HG03025 (cell line): ENCODE data around the gene WNT7B.
A peak's percentile ranks its signal among the peaks of the same experiment; 100 is the strongest.

Source experiments
- ATAC-seq: cut with Tn5 transposase; IDR thresholded peaks from one replicate; pipeline ENCODE4 v1.9.1; 2021; ENCODE audit warnings: mild to moderate bottlenecking, moderate library complexity; ENCODE audit not compliant: unreplicated experiment, low FRiP score

WNT7B gene

DNA sequence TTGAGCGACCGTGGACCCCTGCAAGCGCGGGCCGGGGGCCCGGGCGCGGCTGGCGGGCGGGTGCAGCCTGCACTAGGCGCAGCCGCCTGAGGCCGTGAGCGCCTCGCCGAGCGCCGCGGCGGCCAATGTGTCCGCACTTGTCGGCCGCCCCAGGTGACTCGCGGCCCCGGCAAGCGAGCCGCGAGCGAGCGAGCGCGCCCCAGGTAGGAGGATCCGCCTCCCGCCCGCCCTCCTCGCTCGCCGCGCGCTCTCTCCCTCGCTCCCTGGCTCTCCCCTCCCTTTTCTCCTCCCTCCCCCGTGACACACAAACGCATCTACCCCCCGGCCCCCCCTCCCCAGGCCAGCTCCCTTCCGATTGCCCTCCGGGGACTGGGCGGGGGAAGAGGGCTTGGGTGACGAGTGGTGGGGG, at the start of gene WNT7B:
Gene WNT7B, minus strand, starts transcription at position 160 of the 409 bp plus-strand sequence. CDS start 408 bp downstream, outside the sequence.
- no peak for ATAC-seq

DNA sequence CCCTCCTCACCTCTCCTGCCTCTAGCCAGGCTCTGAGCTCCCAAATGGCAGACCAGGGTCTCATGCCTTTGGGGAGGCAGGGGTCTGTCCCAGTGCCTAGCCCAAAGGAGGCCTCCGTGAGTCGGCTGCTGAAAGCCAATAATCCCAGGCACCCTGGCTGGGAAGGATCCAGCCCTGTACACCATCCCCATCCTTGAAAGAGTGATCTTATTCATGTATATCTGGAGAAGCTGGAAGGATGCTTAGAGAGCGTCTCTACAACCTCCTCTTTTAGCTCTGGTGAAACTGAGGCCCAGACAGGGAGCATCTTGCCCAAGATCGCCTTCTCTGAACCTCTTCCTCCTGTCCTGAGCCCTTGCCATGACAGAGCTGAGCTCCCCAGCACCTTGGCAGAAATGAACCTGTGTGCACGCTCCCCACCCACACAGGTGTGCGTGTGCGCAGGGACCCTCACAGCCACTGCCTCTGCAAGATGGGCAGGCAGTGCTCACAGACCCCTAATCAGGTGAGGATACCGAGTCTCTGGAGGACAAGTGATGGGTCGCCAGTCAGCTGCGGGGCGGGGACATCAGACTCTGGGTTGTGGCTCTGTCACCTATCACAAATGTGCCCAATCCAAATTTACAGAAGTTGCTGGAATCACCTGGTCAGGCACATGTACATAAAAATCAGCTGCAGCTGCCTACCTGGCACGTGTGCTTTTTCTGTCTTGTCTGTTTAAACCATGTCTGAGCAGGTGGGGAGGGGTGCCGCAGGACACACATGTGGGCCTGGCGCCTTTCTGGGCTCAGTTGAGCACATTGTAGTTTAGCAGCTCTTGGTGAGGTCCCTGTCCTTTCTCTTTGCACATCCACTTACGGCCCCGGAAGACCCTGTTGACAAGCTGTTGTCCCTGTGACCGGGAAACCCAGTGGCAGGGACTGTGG, 49.3 kb upstream of the WNT7B start:
- no peak for ATAC-seq

DNA sequence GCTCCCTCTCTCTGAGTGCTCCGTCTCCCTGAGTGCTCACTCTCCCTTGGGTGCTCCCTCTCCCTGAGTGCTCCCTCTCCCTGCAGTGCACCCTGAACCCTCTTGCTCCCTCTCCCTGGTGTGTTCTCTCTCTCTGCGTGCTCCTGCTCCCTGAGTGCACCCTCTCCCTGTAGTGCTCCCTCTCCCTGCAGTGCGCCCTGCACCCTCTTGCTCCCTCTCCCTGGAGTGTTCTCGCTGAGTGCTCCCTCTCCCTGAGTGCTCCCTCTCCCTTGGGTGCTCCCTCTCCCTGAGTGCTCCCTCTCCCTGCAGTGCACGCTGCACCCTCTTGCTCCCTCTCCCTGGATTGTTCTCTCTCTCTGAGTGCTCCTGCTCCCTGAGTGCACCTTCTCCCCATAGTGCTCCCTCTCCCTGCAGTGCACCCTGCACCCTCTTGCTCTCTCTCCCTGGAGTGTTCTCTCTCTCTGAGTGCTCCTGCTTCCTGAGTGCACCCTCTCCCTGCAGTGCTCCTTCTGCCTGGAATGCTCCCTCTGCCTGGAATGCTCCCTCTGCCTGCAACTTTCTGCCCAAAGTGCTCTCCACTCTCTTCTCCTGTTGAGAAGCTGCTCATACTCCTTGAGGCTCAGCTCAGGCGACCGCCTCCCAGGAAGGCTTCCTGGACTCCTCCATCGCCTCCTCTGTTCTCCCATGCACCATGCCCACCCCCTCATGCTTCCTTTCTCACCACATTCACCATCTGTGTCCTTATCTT, 48.4 kb upstream of the WNT7B start:
- no peak for ATAC-seq

DNA sequence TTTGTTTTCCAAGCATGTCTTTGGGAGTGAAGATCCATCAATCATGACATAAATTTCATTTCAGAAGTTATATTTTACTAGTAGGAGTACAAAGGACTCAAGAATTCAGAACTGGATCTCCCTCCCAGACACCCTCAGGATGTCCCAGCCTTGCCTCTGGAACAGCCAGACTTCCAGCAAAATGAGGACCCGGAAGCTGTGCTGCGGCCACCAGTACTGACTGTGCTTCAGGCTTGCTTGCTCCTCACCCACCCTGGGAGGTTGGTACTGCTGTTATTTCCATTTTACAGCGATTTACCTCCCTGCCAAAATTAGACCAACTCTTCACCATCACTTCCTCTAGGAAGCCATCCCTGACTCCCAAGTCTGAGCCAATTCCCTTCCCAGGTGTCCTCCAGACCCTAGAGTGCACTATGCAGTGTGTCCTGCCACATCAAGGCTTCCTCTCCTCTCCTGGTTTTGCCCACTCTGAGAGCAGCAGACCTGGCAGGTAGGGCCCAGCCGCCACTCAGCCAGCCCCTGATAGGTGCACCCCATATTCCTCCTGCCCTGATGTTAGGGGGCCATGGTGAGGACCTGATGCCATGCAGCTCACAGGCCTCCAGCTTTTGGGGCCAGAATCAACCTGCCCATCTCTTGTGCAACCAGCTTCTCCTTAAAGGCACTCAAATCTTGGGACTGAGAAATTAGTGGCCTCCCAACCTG, 47.3 kb upstream of the WNT7B start:
- ATAC-seq: no peak

DNA sequence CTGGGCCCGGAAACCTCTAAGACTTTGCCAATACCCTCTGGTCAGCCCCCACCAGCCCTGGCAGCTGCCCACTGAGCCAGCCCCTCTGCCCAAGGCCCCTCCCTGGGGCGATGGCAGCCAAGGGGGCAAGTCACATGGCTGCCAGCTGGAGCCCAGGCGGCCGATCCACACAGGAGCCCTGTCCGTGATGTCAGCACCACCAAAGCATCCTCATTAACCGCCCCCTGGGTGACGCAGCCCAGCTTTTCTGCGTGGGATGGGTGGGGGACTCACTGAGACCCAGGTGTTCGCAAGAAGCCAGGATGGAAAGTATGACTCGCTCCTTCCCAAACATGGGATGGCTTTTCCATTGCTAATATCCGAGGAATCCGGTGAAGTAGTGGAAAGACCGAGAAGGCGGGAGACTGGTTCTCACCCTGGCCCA, 46.6 kb upstream of the WNT7B start:
- ATAC-seq: no peak

DNA sequence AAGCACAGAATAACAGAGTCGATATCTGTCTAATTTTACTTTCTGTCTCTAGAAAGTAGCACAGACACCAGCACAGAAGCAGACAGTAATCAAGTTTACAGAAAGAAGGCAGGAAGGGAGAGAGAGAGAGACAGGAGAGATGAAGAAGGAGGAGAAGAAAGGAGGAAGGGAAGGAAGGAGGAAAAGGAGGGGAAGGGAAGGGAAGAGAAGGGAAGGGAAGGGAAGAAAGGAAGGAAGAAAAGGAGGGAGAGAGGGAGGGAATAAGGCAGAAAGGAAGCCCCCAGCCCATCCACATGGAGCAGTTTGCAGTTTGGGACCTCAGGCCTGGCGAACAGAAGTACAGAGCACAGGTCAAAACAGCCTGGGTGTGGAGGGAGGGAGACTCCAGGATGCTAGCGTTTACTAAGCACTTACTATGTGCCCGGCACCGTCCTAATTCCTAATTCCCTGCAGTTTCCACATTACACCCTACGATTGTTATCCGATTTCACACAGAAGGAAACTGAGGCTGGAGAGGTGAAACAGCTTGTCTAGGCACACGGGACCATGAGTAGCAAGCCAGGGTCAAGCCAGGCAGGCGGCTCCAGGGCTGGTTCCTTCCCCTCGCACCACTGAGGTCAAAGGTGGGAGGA, 46.0 kb upstream of the WNT7B start:
- no peak for ATAC-seq

DNA sequence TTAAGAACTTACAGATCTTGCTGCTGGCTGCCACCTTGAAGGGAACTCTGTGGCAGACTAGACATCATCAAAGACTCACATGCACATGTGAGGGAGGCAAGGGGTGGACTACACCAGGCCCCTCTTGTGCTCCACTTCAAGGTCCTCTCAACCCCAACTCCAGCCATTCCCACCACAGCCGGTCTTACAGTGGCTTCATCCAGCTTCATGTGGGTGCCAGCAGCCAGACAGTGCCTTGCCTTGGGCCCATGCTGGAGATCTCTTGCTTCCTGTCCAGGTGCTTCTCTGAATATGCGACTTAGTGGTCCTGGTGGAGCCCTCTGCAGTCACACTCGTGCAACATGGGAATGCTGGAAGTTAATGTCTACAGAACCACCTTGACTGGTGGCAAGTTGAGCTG, 44.6 kb upstream of the WNT7B start:
- ATAC-seq: no peak

DNA sequence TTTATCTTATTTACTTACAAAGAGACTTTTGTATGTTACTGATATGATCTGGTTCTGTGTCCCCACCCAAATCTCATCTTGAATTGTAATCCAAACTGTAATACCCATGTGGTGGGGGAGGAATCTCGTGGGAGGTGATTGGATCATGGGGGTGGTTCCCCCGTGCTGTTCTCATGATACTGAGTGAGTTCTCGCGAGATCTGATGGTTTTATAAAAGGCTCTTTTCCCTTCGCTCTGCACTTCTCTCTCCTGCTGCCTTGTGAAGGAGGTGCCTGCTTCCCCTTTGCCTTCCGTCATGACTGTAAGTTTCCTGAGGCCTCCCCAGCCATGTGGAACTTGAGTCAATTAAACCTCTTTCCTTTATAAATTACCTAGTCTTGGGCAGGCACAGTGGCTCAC, 42.4 kb upstream of the WNT7B start:
- no peak for ATAC-seq

DNA sequence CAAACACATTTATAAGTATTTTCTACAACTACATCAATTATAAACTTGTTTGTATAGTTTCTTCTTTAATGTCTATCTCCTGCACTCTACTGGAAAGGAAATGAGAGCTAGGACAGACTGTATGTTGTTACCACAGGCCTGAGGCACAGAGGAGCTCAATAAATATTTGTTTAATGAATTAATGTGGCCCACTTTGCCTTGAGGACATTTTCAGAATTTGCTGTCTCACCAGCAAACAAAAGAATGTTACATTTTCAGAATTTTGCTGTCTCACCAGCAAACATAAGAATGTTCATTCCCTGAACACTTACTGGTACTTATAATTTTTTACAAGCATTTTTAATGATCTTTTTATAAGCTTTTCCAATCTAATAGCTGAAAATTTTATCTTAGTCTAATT, 41.9 kb upstream of the WNT7B start:
- ATAC-seq: no peak

DNA sequence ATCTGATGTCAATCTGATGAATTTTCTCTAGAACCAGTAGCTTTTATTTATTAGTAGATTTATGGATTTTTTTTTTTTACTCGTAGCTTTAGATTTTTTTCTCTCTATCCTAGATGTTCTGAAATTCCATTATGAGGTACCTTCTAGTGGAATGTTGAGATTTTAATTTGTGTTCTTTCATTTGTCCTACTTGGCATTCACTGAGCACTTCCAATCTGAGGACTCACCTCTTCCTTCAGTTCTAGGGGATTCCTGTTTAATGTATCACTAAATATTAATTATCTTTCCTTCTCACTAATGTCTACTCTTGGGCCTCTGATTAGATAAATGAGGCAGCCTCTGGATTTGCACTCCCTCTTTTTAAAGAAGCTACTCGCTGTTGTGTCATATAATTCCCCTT, 40.2 kb upstream of the WNT7B start:
- no peak for ATAC-seq

DNA sequence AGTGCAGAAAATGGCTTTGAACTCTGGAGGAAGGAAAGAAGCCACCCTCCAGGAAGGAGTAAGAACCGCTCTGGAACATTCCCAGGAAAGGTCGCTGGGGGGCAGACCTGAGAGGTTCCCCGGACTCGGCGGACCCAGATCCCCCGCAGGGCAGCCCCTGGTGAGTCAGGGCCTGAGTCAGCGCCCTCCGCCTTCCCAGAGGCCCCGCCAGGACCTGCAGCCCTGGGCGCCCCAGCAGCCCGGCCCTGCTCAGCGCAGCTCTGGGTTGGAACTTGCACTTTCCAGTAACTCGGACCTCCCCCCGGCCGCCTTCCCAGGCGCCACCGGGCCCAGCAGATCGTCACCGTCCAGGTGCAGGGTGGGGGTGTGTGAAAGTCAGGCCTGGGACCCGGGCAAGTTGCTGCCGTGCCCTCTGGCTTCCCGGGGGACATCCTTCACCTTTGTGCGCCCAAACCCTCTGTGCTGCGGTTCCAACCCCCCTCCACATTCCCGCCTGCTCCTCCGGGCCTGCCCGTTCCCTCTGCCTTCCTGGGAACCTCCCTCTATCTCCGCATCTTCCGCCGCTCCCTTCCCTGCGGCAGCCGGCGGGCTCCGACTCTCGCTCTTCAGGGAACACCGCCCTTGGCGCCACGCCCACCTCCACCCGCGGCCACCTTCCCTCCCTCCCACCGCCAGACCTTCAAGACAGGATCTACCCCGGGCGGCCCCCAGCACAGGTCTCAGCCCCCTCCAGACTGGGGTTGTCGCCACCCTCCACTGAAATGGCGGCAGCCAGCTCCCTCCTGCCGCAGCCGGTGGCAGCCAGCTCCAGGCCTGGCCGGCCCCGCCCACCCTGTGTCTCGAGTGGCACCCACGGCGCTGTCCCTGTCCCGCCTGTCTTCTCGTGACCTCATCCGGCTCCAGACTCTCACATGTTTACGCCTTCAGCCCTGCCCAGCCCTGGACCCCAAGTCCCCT, 36.8 kb upstream of the WNT7B start:
- peak; percentile 80 for ATAC-seq

DNA sequence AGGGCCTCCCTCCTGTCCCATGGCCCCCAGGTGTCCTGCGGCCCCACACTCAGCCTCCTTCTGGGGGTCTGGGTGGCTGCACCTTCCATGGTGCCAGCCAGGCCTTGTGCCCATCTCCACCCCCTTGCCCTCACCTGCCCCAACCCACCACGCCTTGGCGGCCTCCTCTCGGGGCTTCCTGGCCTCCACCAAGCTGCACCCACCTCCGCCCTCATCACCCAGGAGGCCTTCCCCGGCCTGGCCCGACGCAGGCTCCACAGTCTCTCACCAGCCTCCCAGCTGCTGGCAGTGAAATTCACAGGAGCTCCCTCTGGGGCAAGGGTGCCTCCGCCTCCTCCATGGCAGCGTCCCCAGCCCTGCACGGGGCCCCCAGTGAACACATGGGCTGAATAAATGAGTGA, 35.9 kb upstream of the WNT7B start:
- no peak for ATAC-seq

DNA sequence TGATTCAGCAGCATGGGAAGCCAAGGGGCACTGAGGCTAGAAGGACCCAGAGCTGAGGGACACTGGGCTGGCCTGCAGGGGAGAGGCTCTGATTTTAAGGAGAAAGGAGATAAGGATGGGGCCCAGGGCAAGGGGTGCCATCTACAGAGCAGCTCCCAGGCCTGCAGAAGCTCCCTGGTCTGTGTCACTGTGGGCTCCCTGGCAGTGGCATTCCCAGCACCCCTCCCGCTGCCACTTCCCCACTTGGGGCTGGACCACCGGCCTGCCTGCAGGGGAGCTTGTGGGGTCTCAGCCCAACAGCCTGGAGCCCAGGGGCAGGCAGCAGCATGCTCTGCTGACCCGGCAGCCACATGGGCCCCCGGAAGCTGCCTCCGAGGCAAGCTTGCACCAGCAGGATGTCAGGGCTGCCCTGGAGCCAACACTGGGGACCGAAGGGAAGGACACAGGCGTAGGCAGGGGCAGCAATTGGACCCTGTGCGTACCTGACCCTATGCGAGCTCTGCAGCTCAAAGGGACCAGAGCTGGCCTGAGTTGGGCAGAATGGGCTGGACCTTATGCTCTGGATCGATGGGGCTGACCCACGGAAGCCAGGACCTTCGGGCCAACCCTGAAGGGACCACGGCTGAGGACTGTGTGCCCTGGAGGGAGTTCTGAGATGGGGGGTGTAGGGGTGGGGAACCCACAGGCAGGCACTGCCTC, 35.4 kb upstream of the WNT7B start:
- no peak for ATAC-seq

DNA sequence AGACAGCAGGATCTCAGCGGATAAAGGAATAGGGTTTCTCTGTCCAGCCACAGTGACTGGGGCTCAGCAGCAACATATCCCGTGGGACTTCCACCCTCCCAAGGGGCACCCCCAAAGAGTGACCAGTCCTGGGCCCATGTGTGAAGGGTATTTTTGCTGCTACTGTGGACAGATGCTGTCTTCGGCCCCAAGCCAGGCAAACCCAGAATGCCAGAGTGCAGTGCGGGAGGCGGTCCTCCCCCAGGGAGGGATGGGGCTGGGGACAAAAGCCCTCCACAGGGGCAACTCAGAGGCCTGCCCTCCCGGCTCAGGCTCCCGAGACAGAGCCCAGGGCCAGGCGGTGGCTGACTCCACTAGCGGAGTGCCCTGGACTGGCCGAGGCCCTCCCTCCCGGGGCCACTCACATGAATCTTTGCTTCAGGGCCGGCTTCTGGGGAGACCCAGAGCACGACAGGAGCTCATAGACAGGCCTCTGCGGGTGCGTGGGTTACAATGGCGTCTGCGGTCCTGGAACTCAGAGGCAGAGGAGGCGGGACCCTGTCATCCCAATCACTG, 34.7 kb upstream of the WNT7B start:
- no peak for ATAC-seq

DNA sequence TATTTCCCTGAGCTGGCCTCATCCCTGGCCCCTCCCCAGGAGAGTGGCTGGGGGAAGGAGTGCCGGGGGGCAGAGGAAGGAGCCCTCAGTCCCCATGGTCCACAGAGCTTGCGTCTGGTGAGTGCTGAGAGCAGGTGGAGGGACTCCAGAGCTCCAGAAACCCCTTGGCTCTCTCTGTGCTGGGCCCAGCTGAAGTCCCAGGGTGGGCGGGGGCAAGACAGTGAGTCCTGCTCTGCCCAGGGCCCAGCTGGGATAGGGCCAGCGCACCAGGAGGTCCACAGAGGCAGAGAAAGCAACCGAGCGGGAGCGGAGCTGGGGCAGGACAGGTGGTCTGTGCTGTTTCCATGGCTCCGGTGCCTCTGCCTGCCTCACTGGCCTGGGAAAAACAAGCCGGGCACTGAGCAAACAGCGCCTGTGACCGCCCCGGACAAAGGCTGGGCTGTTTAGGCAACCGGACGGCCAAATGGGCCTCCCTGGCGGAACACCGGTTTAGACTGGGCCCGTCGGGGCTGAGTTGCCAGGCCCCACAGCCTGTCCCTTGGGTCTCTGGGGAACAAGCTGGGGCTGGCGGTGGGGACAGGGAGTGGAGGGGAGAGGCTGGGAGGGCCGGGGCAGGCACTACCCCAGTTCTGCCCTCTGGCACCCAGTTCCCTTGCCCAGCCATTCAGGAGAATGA, 34.1 kb upstream of the WNT7B start:
- no peak for ATAC-seq

DNA sequence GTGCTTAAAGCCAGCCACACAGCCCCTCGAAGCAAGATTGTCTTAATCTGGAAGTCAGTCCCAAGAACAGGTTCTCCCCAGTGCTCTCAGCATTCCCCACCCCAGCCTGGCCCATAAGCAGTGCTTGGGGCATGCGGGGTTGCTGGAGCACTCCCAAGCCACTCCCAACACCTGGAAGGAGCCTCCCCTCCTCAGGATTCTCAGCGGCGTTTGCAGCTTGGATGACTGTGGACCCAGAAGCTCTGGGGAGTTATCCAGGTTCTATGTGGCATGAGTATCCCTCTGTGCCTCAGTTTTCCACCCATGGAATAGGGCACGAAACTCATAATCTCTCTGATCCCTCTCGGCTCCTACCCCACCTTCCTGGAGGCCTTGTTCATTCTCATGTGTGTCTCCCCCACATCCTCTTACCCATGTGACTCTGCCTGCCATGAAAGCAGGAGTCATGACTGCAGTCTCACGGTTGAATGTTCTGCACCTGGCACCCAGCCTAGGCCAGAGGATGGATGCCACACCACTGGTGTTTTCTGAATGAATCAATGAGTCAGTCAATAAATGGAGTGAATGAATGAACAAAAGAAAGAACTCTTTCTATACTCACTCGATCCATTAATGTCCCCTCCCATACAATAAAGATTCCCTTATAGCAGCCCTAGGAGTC, 33.4 kb upstream of the WNT7B start:
- no peak for ATAC-seq

DNA sequence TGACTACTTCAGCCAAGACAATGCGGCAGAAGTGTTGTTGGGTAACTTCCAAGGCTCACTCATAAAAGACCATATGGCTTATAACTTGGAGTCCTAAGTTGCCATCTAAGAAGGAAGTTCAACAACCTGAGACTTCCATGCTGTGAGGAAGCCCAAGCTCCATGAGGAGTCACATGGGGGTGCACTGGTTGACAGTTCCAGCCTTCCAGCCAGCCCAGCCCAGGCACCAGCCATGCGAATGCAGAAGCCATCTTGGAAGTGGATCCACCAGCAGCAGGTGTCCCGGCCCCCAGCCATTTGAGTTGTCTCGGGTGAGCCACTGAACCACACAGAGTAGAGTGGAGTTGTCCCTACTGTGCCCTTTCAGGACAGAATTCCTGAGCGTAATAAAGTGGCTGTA, 32.8 kb upstream of the WNT7B start:
- ATAC-seq: no peak
